HuH-7.5 (cell line): ENCODE data around the gene CAVIN4.

Experiments
- DNase-seq: peaks from one replicate; pipeline ENCODE4 v3.0.0; 2011; ENCODE audit warnings: low spot score

The CAVIN4 gene

GRCh38 chr9:100590481-100590880, 12.6 kb downstream of the CAVIN4 start:
- DNase-seq = no peak

GRCh38 chr9:100591139-100591538, 13.3 kb downstream of the CAVIN4 start:
- DNase-seq = no peak

- no peak for DNase-seq
Measured at GRCh38 chr9:100591639-100592412, 13.9 kb downstream of the CAVIN4 start.

GRCh38 chr9:100595391-100596199, 17.7 kb downstream of the CAVIN4 start:
- DNase-seq = peak; percentile 31

- no peak for DNase-seq
Measured at GRCh38 chr9:100597236-100597635, 19.4 kb downstream of the CAVIN4 start.

GRCh38 chr9:100598641-100599145, 20.8 kb downstream of the CAVIN4 start:
- peak; percentile 52 for DNase-seq

GRCh38 chr9:100600521-100601079, 22.7 kb downstream of the CAVIN4 start:
- no peak for DNase-seq

GRCh38 chr9:100601216-100601615, 23.3 kb downstream of the CAVIN4 start:
- peak; percentile 40 for DNase-seq

- DNase-seq = no peak
Measured at GRCh38 chr9:100602342-100602801, 24.5 kb downstream of the CAVIN4 start.

- DNase-seq = no peak
Measured at GRCh38 chr9:100605405-100605804, 27.5 kb downstream of the CAVIN4 start.

- DNase-seq = no peak
Measured at GRCh38 chr9:100619194-100619593, 41.3 kb downstream of the CAVIN4 start.

GRCh38 chr9:100619665-100620064, 41.8 kb downstream of the CAVIN4 start:
- DNase-seq = no peak

- no peak for DNase-seq
Measured at GRCh38 chr9:100623969-100624368, 46.1 kb downstream of the CAVIN4 start.

GRCh38 chr9:100626949-100627348, 49.1 kb downstream of the CAVIN4 start:
- no peak for DNase-seq

- no peak for DNase-seq
Measured at GRCh38 chr9:100637787-100638186, 59.9 kb downstream of the CAVIN4 start.
